ENCODE results near the gene ATP12A. TPM values are rescaled to one million over a fixed set of nuclear protein-coding genes. Genes with fewer than 3 reads are reported as not detected.

ATP12A gene
- total RNA-seq, 2 experiments from 2014 or later: 0.07 to 0.10 TPM

DNA sequence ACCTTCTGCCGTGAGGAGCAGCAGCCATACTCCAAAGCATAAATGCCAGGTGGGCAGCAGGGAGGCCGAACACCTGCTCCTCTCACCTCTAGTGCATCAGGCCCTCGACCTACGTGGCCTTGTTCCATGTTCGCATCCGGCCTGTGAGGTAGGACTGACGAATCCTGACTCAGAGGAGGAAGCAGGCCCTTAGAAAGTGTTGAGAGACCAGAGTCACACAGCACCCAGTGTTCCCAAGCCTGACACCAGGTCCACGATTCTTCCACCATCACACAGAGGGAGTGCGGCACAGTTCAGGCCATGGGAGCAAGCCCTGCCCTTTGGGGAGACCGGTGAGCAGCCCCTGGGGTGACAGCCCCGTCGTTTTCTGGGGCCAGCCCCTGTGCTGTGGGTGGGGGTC lies 14.7 kb downstream of the ATP12A start:
- Mint-ChIP-seq H3K4me3 (no peak overlapping the region), H3K36me3 (no peaks in the 10 kb centered on the region), H3K9me3 (no peaks in the 10 kb centered on the region), H3K27me3 (peaks cover 50% of the 10 kb centered on the region), H3K4me1 (ENCODE audit: low read depth) (peaks cover 6% of the 10 kb centered on the region), H3K27ac (no peak overlapping the region)
- POLR2A ChIA-PET: no interaction called here
- DNase-seq: no peak
- CTCF ChIA-PET: interaction anchor here (0.6 to 4.2 kb wide), 13 partner anchors 8 to 123 kb away, joined by 3 to 74 read pairs (median 10); no protein-coding TSS in a partner anchor
- intact Hi-C loops (cut with micrococcal nuclease): loop anchor here (1.0 kb wide), 1 partner anchor 33 kb away; no protein-coding TSS in a partner anchor

DNA sequence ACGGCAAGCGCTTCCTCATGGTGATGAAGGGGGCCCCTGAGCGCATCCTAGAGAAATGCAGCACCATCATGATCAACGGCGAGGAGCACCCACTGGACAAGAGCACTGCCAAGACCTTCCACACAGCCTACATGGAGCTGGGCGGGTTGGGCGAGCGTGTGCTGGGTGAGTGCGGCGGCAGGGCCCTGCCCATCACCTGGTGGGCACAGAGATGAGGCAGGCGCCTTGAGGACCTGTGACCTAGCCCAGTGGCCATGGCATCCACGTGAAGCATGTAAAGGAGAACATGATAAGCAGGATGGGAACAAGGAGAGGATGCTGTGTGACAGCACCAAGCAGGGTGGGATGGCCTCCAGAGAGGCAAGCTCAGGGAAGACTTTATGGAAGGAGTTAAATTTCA lies 18.5 kb downstream of the ATP12A start:
- CTCF ChIA-PET: interaction anchor here (1.3 kb wide), 1 partner anchor 15 kb away, joined by 4 read pairs; no protein-coding TSS in a partner anchor
- DNase-seq: no peak
- Mint-ChIP-seq H3K4me1 (ENCODE audit: low read depth) (peaks cover 18% of the 10 kb centered on the region), H3K4me3 (no peak overlapping the region), H3K9me3 (no peaks in the 10 kb centered on the region), H3K27ac (no peak overlapping the region), H3K36me3 (no peaks in the 10 kb centered on the region), H3K27me3 (peaks cover 29% of the 10 kb centered on the region)
- intact Hi-C loops (cut with micrococcal nuclease): no loop called here
- POLR2A ChIA-PET: no interaction called here

DNA sequence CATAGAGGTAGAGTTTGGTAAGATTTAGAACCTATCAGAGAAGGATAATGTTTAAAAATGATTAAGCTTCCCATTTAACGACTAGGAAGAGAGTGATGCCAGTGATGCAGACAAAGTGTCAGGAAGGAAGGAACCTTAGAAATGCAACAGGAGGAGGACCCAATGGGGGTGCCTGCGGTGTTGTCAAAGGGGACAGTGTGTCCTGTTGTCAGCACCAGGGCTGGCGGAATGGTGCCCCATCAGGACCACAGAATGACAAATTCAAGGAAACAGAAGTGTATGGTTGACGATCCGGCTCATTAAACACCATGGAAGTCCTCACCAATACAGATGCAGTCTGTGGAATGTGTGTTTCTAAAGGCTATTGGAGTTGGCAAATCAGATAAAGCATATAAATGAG lies 19.3 kb downstream of the ATP12A start:
- no peak overlapping the region for H3K27ac Mint-ChIP-seq
- no peaks in the 10 kb centered on the region for H3K36me3 Mint-ChIP-seq
- H3K27me3 Mint-ChIP-seq: peaks cover 28% of the 10 kb centered on the region
- ChIA-PET POLR2A (no interaction called here), CTCF (interaction anchor here (0.6 to 0.7 kb wide), 2 partner anchors 10 to 879 kb away, joined by 3 to 4 read pairs; no protein-coding TSS in a partner anchor)
- H3K9me3 Mint-ChIP-seq: no peaks in the 10 kb centered on the region
- peaks cover 12% of the 10 kb centered on the region for H3K4me1 Mint-ChIP-seq (ENCODE audit: low read depth)
- H3K4me3 Mint-ChIP-seq: no peak overlapping the region
- intact Hi-C loops (cut with micrococcal nuclease): no loop called here
- no peak for DNase-seq

DNA sequence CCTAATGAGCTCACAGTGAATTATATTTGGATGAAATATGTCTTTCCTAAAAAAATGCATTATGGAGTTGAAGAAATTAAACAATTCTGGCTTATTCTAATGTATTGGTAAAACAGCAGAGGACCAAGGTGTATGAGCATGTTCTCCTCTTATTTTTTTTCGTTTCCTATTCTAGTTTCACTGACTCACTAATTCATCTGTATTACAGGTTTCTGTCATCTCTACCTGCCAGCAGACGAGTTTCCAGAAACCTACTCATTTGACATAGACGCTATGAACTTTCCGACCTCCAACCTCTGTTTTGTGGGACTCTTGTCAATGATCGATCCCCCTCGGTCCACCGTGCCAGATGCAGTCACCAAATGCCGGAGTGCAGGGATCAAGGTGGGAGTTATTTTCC lies 20.3 kb downstream of the ATP12A start:
- Mint-ChIP-seq H3K27ac (no peak overlapping the region), H3K9me3 (no peaks in the 10 kb centered on the region), H3K27me3 (peaks cover 28% of the 10 kb centered on the region), H3K4me1 (ENCODE audit: low read depth) (peaks cover 12% of the 10 kb centered on the region), H3K36me3 (no peaks in the 10 kb centered on the region), H3K4me3 (no peak overlapping the region)
- DNase-seq: peak; percentile 40
- POLR2A ChIA-PET: interaction anchor here (0.6 kb wide), 1 partner anchor 9 kb away, joined by 3 read pairs; no protein-coding TSS in a partner anchor
- CTCF ChIA-PET: no interaction called here
- intact Hi-C loops (cut with micrococcal nuclease): loop anchor here (1.0 to 5.0 kb wide), 2 partner anchors 9 to 582 kb away; no protein-coding TSS in a partner anchor

DNA sequence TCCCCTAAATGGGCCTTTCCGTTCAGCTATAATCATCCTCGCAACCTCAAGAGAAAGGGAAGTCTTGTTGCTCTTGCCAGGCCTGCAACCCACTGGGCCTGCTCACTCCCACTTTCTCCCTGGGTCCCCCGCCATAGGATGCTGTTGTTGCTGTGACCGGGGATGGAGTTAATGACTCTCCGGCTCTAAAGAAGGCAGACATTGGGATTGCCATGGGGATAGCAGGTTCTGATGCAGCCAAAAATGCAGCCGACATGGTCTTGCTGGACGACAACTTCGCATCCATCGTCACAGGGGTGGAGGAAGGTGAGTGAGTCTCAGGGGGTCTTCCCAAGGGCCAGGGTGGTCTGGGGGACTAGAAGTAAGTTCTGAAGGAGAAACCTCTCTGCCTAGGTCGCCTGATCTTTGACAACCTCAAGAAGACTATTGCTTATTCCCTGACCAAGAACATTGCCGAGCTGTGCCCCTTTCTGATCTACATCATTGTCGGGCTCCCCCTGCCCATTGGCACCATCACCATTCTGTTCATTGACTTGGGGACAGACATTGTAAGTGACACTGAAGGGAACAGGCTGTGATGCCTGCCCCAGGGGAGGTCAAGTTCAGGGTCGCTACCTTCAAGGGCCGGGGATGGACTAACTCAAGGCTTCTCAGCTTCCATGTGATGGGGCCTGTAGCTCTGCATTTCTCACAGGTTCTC lies 26.8 kb downstream of the ATP12A start:
- Mint-ChIP-seq H3K36me3 (no peaks in the 10 kb centered on the region), H3K27ac (no peak overlapping the region), H3K4me1 (ENCODE audit: low read depth) (peaks cover 14% of the 10 kb centered on the region), H3K4me3 (no peak overlapping the region), H3K27me3 (peaks cover 3% of the 10 kb centered on the region), H3K9me3 (no peaks in the 10 kb centered on the region)
- no peak for DNase-seq
- intact Hi-C loops (cut with micrococcal nuclease): loop anchor here (5.0 kb wide), 1 partner anchor 195 kb away; the partner anchor contains the start of gene PARP4
- CTCF ChIA-PET: interaction anchor here (1.3 to 2.1 kb wide), 4 partner anchors 13 to 101 kb away, joined by 3 to 7 read pairs (median 4); no protein-coding TSS in a partner anchor
- POLR2A ChIA-PET: no interaction called here

DNA sequence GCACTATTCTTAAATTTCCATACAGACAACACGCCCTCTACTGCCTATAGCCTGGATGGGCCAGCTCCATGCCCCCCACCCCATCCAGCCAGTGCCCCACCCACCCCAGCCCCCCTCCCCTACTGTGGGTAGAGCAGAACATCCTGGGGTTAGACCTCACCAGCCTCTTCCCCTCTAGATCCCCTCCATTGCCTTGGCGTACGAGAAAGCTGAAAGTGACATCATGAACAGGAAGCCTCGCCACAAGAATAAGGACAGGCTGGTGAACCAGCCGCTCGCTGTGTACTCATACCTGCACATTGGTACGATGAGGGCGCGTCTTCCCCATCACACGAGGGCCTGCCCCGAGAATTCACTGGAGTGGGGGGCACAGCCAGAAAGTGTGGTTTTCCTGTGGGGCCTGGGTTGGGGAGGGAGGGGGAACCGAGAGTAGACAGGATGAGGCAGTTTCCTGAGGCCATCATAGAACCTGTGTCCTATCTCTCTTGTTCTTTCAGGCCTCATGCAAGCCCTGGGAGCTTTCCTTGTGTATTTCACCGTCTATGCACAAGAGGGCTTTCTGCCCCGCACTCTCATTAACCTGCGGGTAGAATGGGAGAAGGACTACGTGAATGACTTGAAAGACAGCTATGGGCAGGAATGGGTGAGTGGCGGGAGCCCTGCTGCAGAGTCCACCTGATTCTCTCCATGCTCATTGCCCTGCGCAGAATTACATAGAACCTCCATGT lies 29.1 kb downstream of the ATP12A start:
- no peaks in the 10 kb centered on the region for H3K9me3 Mint-ChIP-seq
- ChIA-PET CTCF (interaction anchor here (0.7 to 2.9 kb wide), 9 partner anchors 10 to 138 kb away, joined by 3 to 13 read pairs (median 4); no protein-coding TSS in a partner anchor), POLR2A (interaction anchor here (0.7 to 1.3 kb wide), 3 partner anchors 11 to 214 kb away, joined by 3 read pairs; a partner anchor contains a TSS)
- no peaks in the 10 kb centered on the region for H3K36me3 Mint-ChIP-seq
- peaks cover 14% of the 10 kb centered on the region for H3K4me1 Mint-ChIP-seq (ENCODE audit: low read depth)
- peak; percentile 88 for DNase-seq
- peak overlapping the region; percentile 62 for H3K27ac Mint-ChIP-seq
- H3K4me3 Mint-ChIP-seq: no peak overlapping the region
- intact Hi-C loops (cut with micrococcal nuclease): loop anchor here (1.0 to 5.0 kb wide), 5 partner anchors 9 to 213 kb away; partner anchors contain the start of gene PARP4
- H3K27me3 Mint-ChIP-seq: peaks cover 1% of the 10 kb centered on the region

DNA sequence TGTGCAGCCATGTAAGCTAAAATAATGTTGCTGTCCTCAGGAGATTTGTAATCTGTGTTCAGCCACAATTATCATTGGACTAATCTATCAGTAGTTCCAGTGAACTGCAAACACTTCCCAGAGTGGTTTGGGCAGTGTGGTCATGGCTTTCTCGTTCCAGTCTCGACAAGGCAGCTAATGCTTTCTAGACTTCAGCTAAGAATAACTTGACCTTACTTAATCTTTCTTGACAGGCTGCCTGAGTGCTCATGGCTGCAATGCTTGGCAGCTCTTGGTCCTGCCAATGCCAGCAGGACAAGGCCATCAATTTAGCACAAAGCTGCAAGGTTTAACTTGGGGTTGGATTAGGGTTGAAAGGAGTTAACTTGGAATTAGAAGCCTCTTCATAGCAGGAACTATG lies 32.8 kb downstream of the ATP12A start:
- intact Hi-C loops (cut with micrococcal nuclease): no loop called here
- Mint-ChIP-seq H3K27me3 (peaks cover 1% of the 10 kb centered on the region), H3K4me1 (ENCODE audit: low read depth) (peaks cover 13% of the 10 kb centered on the region), H3K27ac (no peak overlapping the region), H3K9me3 (no peaks in the 10 kb centered on the region), H3K36me3 (no peaks in the 10 kb centered on the region), H3K4me3 (no peak overlapping the region)
- no peak for DNase-seq
- ChIA-PET CTCF (interaction anchor here (0.8 to 5.5 kb wide), 5 partner anchors 13 to 41 kb away, joined by 3 to 31 read pairs (median 4); no protein-coding TSS in a partner anchor), POLR2A (no interaction called here)

DNA sequence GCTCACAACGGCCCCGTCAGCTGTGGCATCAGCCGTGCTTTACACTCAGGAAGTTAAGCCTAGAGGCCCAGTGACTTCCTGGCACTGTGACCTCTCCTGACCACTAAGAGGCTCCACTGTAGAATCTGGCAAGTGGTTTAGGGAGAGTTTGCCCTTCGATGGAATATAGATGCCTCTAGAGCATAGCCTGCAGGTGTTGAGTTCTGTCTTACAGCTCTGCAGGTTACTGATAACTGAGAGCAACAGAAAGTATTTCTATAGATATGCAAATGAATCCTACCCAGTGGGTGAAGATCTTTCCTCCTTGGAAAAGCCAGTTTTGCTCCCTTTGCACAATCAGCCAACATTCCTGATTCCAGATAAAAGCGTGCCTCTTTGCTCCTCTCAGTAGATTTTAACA lies 35.8 kb downstream of the ATP12A start:
- H3K4me1 Mint-ChIP-seq (ENCODE audit: low read depth): no peaks in the 10 kb centered on the region
- H3K36me3 Mint-ChIP-seq: no peaks in the 10 kb centered on the region
- no peak overlapping the region for H3K4me3 Mint-ChIP-seq
- intact Hi-C loops (cut with micrococcal nuclease): no loop called here
- H3K27me3 Mint-ChIP-seq: peaks cover 3% of the 10 kb centered on the region
- no peak overlapping the region for H3K27ac Mint-ChIP-seq
- H3K9me3 Mint-ChIP-seq: no peaks in the 10 kb centered on the region
- DNase-seq: no peak
- ChIA-PET POLR2A (no interaction called here), CTCF (no interaction called here)

DNA sequence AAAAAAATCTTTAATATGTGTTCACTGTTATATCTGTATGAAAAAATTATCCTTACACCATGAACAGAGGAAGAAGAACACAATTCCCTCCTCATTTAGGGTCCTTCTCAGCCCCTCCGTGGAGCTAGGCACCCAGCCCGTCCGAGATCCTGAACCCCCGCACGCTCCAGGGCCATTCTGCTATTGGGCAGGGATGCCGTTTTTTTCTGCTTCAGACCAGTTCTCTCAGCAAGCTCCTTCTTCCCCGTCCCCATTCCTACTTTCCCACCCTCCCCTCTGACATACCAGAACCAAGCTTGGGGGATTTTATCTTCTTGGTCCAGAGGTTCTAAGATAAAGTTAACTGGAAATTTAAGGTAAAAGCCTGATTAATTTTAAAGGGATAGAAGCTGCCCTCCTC lies 36.2 kb downstream of the ATP12A start:
- DNase-seq: no peak
- no peaks in the 10 kb centered on the region for H3K9me3 Mint-ChIP-seq
- ChIA-PET POLR2A (no interaction called here), CTCF (interaction anchor here (0.6 kb wide), 1 partner anchor 11 kb away, joined by 3 read pairs; no protein-coding TSS in a partner anchor)
- intact Hi-C loops (cut with micrococcal nuclease): no loop called here
- no peaks in the 10 kb centered on the region for H3K36me3 Mint-ChIP-seq
- H3K27me3 Mint-ChIP-seq: peaks cover 3% of the 10 kb centered on the region
- H3K4me3 Mint-ChIP-seq: no peak overlapping the region
- H3K27ac Mint-ChIP-seq: no peak overlapping the region
- H3K4me1 Mint-ChIP-seq (ENCODE audit: low read depth): no peaks in the 10 kb centered on the region

DNA sequence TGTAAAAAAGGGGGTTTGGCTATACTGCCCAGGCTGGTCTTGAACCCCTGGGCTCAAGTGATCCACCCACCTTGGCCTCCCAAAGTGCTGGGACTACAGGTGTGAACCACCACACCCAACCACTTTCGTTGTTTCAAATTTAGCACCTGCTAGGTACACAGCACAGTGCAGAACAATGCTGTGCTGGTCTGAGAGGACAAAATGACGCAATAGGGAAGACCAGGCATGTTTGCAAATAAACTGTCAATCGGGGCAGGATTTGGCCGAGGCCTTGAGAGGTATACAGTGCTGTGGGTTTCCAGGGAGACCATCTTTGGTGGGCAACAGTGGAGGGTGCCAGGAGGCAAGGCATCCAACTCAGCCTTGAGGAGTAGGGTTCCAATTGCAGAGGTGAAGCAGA lies 37.0 kb downstream of the ATP12A start:
- ChIA-PET CTCF (interaction anchor here (0.6 kb wide), 1 partner anchor 10 kb away, joined by 3 read pairs; no protein-coding TSS in a partner anchor), POLR2A (no interaction called here)
- DNase-seq: no peak
- Mint-ChIP-seq H3K9me3 (no peaks in the 10 kb centered on the region), H3K27ac (no peak overlapping the region), H3K36me3 (no peaks in the 10 kb centered on the region), H3K4me3 (no peak overlapping the region), H3K27me3 (peaks cover 3% of the 10 kb centered on the region), H3K4me1 (ENCODE audit: low read depth) (no peaks in the 10 kb centered on the region)
- intact Hi-C loops (cut with micrococcal nuclease): no loop called here

DNA sequence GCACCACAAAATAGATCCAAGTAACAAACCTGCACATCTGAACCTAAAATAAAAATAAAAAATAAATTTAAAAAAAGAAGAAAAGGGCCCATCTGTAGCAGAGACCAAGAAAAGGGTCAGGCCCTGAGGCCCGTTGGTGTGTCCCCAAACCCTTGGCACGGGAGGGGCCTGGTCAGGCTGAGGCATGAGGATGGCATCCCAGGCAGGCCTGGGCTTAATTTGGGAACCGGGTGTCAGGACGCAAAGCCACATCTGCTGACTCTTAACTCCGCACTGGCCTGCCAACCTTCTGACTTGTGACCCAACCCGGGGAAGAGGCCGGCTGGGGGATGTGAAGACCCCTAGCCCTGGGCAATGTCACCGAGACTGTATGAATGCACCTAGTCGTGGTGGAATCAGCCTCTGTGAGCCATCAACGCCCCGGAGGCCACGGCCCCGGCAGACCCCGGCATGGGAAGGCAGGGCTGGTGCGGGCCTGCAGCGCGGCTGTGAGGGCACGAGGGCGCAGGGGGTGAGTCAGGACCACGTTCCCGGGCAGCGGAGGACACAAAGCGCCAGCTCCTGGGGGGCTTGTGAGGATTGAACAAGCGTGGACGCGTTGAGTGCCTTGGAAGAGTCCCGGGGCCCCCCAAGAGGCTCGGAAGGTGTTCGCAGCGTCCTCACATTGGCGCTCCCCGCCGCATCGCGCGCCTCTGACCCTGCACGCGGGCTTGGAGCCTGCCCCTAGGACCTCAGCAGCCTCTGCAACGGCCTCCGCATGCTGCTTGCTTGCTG lies 38.2 kb downstream of the ATP12A start:
- ChIA-PET CTCF (no interaction called here), POLR2A (interaction anchor here (0.6 kb wide), 1 partner anchor 46 kb away, joined by 3 read pairs; no protein-coding TSS in a partner anchor)
- intact Hi-C loops (cut with micrococcal nuclease): no loop called here
- Mint-ChIP-seq H3K36me3 (no peaks in the 10 kb centered on the region), H3K27me3 (peaks cover 3% of the 10 kb centered on the region), H3K27ac (no peak overlapping the region), H3K9me3 (no peaks in the 10 kb centered on the region), H3K4me3 (no peak overlapping the region), H3K4me1 (ENCODE audit: low read depth) (no peaks in the 10 kb centered on the region)
- DNase-seq: no peak

Data from activated CD4-positive, alpha-beta memory T cell treated with anti-CD3 and anti-CD28 coated beads for 36 hours (primary cell).